ENCODE results near the gene PDE4D. TPM values are rescaled to one million over a fixed set of nuclear protein-coding genes. Genes with fewer than 3 reads are reported as not detected.

The PDE4D gene
- total RNA-seq, 1 experiment from 2014 or later, result 6.5 TPM

- intact Hi-C loops (cut with micrococcal nuclease; ENCODE audit: unreplicated experiment), result no loop called here
- no peaks in the 10 kb centered on the region for H3K4me1 ChIP-seq (ENCODE audit: insufficient read depth, low read length, poor library complexity, severe bottlenecking)
- H3K27ac ChIP-seq (ENCODE audit: low read depth, low read length, poor library complexity, severe bottlenecking), result no peak overlapping the region
- POLR2A ChIA-PET (ENCODE audit: low non-redundant PET), result no interaction called here
- no peak for DNase-seq (ENCODE audit: low spot score)
- H3K36me3 ChIP-seq (ENCODE audit: insufficient read depth, low read length, poor library complexity, severe bottlenecking), result no peaks in the 10 kb centered on the region
- H3K27me3 ChIP-seq (replicated peaks; ENCODE audit: insufficient read depth, low read depth, low read length, poor library complexity), result no peaks in the 10 kb centered on the region
- no peaks in the 10 kb centered on the region for H3K9me3 ChIP-seq (ENCODE audit: low read depth, low read length, poor library complexity, severe bottlenecking)
- TF ChIP-seq CTCF (conservative IDR thresholded peaks at IDR 0.05; ENCODE audit: low read depth, low read length) (no peak), EZH2 (IDR thresholded peaks at IDR 0.05; ENCODE audit: borderline replicate concordance, low read depth, low read length, poor library complexity, severe bottlenecking) (no peak)
- H3K4me3 ChIP-seq (ENCODE audit: low read depth, low read length, poor library complexity, severe bottlenecking), result no peak overlapping the region
- no TSS peak for BruUV-seq (replicated peaks)
- CTCF ChIA-PET, result no interaction called here
These were observed 237.7 kb downstream of the PDE4D start for GRCh38 chr5:59655693-59656309.

- TF ChIP-seq EZH2 (IDR thresholded peaks at IDR 0.05; ENCODE audit: borderline replicate concordance, low read depth, low read length, poor library complexity, severe bottlenecking), result no peak
- TF ChIP-seq CTCF (conservative IDR thresholded peaks at IDR 0.05; ENCODE audit: low read depth, low read length), result no peak
- Histone ChIP-seq H3K4me1 (ENCODE audit: insufficient read depth, low read length, poor library complexity, severe bottlenecking) (no peaks in the 10 kb centered on the region), H3K9me3 (ENCODE audit: low read depth, low read length, poor library complexity, severe bottlenecking) (no peaks in the 10 kb centered on the region), H3K27me3 (replicated peaks; ENCODE audit: insufficient read depth, low read depth, low read length, poor library complexity) (no peaks in the 10 kb centered on the region), H3K36me3 (ENCODE audit: insufficient read depth, low read length, poor library complexity, severe bottlenecking) (no peaks in the 10 kb centered on the region), H3K4me3 (ENCODE audit: low read depth, low read length, poor library complexity, severe bottlenecking) (no peak overlapping the region), H3K27ac (ENCODE audit: low read depth, low read length, poor library complexity, severe bottlenecking) (no peak overlapping the region)
- DNase-seq (ENCODE audit: low spot score), result no peak
- CTCF ChIA-PET, result no interaction called here
- intact Hi-C loops (cut with micrococcal nuclease; ENCODE audit: unreplicated experiment), result no loop called here
- no TSS peak for BruUV-seq (replicated peaks)
- POLR2A ChIA-PET (ENCODE audit: low non-redundant PET), result no interaction called here
These were observed 238.8 kb downstream of the PDE4D start for GRCh38 chr5:59654691-59655090.

- DNase-seq (ENCODE audit: low spot score), result no peak
- intact Hi-C loops (cut with micrococcal nuclease; ENCODE audit: unreplicated experiment), result no loop called here
- BruUV-seq (replicated peaks), result no TSS peak
- no peaks in the 10 kb centered on the region for H3K36me3 ChIP-seq (ENCODE audit: insufficient read depth, low read length, poor library complexity, severe bottlenecking)
- H3K4me3 ChIP-seq (ENCODE audit: low read depth, low read length, poor library complexity, severe bottlenecking), result no peak overlapping the region
- no peaks in the 10 kb centered on the region for H3K27me3 ChIP-seq (replicated peaks; ENCODE audit: insufficient read depth, low read depth, low read length, poor library complexity)
- H3K27ac ChIP-seq (ENCODE audit: low read depth, low read length, poor library complexity, severe bottlenecking), result no peak overlapping the region
- no peaks in the 10 kb centered on the region for H3K4me1 ChIP-seq (ENCODE audit: insufficient read depth, low read length, poor library complexity, severe bottlenecking)
- no peak for TF ChIP-seq EZH2 (IDR thresholded peaks at IDR 0.05; ENCODE audit: borderline replicate concordance, low read depth, low read length, poor library complexity, severe bottlenecking)
- no peak for TF ChIP-seq CTCF (conservative IDR thresholded peaks at IDR 0.05; ENCODE audit: low read depth, low read length)
- ChIA-PET POLR2A (ENCODE audit: low non-redundant PET) (no interaction called here), CTCF (no interaction called here)
- no peaks in the 10 kb centered on the region for H3K9me3 ChIP-seq (ENCODE audit: low read depth, low read length, poor library complexity, severe bottlenecking)
These were observed 241.1 kb downstream of the PDE4D start for GRCh38 chr5:59652449-59652848.
